NCI-H526 treated with DMSO at 0.1 percent for 48 hours (cell line): ENCODE data around the gene SRGAP1.
"Not testable (repeated sequence)": the region's sequence is repeated elsewhere in the genome, so short reads cannot be mapped to it uniquely, and the experiment has no call there.

Source experiments
- DNase-seq: peaks from one replicate; lab custom pipeline; 2025; lab: John Stamatoyannopoulos, UW

SRGAP1 gene

DNA sequence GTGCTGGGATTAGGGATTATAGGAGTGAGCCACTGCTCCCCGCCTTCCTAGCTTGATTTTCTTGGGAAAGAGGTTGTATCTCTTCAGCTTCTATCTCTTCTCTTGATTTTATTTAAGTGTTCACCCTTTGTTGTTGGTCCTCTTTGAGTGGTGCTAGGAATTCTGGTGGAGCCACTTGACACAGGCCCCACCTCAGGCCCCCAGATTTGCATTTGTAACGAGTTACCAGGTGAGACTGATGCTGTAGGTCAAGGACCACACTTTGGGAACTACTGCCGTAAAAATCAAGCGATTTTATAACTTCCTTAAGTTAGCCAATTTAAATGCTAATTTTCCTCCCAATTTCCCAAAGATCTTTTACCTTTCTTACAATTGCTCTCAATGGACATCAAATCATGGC is 26.3 kb downstream of the SRGAP1 start:
- no peak for DNase-seq

DNA sequence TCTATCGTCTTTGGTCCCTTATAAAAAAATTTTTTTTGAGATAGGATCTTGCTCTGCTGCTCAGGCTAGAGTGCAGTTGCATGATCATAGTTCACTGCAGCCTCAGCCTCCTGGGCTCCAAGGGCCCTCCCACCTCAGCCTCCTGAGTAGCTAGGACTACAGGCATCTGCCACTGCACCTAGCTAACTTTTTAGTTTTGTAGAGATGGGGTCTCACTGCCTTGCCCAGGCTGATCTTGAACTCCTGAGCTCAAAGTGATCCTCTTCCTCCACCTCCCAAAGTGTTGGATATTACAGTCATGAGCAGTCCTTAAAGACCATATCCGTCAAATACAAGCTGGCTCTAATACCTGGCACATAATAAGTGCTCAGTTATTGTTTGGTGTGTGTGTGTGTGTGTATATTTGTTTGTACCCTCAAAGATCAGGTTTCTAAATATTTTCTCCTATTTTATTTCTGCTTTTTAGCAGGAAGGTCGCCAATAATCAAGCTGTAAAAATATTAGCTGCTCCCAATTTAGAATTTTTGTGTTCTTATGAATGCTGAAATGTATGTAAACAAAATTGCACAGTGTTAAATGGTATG is 30.5 kb downstream of the SRGAP1 start:
- DNase-seq = no peak

DNA sequence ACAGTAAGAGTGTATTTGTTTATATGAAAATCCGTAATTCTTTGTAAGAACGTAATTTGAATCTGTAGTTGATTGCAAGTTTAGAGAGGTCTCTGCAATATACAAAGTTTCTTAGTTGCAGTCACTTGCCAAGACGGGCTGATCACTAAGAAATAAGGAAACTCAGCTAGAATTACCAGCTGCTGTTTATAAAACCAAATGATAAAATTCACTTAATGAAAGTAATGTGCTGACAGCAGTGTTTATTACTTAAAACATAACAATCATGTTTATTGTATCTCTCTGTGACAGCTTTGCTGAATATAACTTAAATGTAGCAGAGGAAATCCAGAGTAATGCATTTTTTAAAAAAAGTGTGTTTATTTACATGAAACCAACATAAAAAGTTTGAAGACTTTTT is 31.2 kb downstream of the SRGAP1 start:
- no peak for DNase-seq

DNA sequence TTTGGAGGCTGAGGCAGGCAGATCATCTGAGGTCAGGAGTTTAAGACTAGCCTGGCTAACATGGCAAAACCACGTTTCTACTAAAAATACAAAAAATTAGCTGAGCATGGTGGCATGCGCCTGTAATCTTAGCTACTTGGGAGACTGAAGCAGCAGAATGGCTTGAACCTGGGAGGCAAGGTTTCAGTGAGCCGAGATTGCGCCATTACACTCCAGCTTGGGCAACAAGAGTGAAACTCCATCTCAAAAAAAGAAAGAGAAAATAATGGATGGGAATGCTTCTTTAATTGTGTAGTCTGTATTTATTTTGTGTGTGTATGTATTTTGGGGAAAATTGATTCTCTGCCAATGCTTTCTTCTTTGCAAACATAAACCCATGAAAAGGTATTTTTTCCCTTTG is 32.5 kb downstream of the SRGAP1 start:
- DNase-seq = no peak

DNA sequence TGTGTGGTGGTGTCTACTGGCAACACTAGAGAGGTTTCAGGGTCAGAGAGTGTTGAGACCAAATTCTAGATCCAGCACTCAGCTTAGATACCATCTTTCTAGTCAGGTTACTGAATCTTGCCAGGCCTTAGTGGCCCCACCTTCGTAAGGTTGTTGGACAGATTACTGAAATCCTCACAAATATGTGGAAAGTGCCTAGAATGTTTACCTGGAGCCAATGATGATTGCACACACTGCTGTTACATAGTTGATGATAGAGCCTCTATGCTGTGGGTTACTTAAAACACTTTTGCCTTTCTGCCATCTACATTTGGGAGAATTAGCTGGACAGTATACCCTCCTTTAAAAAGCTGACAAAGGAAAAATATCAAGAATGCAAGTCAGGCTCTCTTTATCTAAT is 33.2 kb downstream of the SRGAP1 start:
- no peak for DNase-seq

DNA sequence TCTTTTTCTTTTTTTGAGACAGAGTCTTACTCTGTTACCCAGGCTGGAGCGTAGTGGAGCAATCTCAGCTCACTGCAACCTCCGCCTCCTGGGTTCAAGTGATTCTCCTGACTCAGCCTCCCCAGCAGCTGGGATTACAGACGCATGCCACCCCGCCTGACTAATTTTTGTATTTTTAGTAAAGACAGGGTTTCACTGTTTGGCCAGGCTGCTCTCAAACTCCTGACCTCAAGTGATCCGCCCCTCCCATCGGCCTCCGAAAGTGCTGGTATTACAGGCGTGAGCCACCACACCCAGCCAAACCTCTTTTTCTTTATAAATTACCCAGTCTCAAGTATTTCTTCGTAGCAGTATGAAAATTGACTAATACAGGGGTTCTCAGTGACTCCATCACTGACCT is 35.7 kb downstream of the SRGAP1 start:
- not testable (repeated sequence) for DNase-seq

DNA sequence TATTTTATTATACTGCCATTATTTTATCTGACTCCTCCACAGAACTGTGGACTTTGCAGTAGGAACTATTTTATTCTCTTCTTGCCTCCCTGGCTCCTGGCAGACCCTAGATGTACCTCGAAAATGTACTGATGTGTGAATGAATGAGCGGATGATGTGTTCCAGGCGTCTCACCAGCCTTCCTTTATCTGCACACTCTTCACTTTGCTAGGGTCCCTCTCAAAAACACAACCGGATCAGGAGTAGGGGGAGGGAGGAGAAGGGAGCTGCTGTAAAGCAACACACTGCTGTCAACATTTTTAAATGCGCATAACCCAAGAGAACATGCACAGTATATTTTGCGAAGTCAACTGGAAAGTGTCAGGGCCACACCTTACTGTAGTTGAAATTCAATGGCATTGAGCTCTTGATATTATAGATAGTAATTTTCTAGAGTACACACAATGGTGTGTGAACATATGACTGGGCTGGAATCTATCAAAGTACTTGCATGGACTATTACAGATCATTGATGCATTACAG is 36.3 kb downstream of the SRGAP1 start:
- no peak for DNase-seq

DNA sequence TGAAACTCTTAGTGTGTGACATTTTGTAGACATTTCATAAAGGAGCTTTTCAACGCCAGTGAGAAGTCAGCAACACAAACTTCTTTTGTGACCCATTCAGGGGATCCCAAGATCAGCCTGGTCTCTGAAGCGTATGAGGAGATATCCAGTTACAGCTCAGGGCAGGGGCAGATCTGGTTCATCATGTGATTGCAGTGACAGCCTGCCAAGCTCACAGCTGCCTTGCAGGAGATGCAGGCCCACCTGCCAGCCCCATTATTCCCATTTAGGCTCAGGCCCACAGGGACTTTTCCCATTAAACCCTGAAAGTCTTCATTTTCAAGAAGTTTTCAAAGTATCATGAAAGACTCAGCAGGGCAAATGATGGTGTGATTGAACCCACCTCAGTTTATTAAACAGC is 38.3 kb downstream of the SRGAP1 start:
- peak; percentile 21 for DNase-seq

DNA sequence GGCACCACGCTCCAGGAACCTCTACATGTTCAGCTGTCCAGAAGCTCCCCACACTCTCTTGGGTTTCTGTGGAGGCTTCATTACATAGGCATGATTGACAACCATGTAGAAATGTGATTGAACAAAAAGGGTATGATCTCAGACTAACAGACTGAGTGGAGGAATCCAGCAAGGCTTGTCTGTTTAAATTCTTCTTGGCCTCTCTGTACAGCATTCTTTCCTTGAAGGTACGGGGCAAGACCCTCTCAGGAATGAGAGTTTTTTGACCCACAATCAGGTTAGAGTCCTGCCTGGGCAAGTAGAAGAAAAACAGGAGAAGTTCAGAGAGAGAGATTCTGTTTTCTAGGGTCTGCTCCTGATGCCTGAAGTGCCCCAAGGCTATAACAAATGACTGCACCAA is 40.9 kb downstream of the SRGAP1 start:
- no peak for DNase-seq

DNA sequence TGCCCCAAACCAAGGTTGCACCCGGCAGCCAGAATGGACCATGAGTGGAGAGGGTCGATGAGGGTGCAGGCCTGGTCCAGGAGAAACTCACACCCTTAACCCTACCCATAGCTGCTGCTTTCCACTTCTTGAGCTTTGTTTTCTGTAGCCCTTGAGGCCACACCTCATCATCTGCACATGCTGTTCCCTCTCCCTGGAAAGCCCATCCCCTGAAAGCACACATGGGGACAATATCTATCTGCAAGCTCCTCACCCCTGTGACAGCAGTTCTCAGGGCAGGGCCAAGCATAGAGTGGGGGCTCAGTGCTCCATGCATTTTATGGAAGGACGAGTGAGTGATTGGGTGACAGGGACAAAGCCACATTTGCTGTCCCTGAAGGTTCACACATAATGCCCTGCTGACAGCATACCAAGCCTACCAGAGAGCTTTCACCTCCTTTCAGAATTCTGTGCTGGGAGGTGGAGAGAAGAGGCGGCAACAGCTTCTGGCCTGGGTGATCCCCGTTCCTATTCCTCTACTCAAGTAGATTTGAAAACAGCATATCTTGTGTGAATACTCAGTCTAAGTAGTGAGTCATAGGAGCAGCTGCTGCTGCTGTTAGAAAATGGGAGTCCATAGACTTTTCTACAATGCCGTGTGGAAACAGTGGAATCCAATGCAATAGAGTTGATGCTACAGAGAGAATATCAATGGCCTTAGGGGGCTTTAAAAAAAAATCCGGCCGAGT is 44.6 kb downstream of the SRGAP1 start:
- no peak for DNase-seq

DNA sequence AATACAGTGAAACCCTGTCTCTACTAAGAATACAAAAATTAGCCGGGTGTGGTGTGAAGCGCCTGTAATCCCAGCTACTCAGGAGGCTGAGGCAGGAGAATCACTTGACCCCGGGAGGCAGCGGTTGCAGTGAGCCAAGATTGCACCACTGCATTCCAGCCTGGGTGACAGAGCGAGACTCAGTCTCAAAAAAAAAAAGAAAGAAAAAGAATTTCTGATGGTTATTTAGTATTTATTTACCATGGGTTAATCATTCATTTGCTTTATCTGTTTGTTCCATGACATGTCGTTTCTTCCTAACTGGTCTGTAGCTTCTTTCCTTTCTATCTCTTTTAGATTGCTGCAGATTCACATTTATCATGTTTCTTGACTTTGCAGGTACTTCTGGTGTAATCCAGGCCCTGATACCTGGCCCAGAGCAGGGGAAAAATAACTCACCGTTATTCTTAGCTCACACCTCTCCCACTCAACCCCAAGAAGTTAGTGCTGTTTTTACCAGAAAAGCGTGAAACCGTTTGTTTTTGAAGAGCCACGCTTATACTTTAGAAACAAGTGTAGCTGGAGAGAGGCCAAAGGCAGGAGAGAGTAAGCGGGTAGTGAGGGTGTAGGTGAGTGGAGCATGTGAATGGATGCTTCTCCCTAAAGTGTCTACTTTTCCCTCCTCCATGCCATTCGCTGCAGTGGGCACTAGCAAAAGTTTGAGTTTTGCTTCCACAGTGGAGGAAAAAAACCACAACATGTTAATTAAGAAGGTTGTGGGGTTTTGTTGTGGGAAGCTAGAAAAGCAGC is 45.4 kb downstream of the SRGAP1 start:
- DNase-seq = no peak

DNA sequence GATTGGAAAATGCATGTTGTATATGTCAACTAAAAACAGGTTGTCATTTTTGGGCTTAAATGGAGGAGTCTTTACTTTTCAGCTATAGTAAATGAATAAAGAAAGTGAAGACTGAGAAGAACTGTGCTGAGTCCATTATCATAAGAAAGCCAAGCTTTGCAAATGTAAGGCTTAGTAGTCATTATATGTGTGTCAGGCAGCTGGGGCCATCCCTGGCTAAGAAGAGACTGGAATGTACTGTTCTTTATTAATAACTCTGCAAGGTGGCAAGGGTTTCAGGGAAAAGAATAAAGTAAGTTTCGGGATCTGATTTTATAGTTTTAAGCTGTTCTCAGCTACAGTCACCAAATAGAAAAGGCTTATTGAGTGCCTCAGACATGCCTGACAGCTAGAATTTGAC is 48.7 kb downstream of the SRGAP1 start:
- no peak for DNase-seq

DNA sequence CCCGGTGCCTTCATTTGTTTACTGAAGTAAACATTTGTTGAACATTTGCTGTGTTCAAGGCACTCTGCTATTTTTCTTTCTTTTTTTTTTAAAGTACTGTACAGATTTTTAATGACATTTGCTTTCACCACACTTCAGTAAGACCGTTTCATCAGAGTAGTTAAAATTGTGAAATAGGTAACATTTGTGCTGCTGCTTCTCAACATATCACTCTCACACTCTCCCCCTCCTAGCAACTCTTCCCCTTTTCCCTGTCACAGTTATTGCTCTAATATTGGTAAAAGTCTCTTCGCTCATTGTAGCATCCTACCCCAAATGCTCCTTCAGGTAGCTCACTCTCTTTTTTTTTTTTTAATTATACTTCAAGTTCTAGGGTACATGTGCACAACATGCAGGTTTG is 49.6 kb downstream of the SRGAP1 start:
- DNase-seq = no peak

DNA sequence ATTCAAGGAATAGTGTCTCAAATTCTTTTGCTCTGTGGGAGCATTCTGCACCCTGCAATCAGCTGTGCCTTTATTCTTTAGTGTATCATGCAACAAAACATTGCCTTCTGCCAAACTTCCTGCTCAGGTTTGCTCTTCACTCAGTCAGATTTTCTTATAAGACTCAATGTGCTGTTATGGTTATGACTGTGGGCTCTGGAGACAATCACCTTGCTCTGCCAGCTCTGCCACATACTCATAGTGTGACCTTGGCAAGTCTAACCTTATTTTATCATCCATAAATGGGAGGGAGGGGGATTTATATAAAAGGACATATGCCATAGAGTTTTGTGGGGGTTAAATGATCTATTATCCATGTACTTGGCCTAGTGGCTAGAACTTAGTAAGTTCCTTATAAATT is 51.3 kb downstream of the SRGAP1 start:
- no peak for DNase-seq

DNA sequence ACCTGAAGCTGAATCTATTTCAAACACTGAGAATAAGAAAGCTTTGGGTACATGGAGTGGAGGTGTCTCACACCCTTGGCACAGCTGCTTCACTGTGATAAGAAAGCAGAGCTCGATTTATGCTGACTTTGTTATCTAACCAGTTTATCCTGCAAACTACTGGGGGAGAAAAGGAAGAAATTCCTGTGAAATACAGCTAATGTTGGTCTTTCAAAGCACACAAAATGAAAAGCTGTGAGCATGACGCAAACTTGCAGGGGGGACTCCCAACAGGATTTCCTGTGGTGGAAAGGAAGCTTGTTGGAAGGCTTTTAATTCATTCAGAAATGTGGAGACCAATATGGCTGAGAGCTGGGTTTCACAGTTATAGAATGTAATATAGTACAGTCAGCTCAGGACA is 53.4 kb downstream of the SRGAP1 start:
- DNase-seq = no peak

DNA sequence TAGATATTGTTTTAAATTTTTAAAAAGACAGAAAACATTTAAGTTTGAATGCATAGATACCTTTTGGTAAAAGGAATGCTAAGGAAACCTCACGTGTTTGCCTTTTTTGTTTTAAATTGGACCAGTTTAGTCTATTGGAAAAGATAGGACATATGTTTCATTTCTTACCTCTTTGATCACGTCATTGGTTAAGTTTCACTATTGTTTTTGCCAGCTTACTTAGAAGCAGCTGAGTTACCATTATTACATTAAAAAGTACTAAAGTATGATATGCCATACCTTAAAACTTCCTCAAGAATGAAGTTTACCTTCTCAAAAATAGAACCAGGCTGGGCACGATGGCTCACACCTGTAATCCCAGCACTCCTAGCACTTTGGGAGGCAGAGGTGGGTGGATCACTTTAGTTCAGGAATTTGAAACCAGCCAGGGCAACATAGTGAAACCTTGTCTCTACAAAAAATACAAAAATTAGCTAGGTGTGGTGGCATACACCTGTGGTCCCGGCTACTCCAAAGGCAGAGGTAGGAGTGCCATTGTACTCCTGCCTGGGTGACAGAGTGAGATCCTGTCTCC is 54.4 kb downstream of the SRGAP1 start:
- no peak for DNase-seq

DNA sequence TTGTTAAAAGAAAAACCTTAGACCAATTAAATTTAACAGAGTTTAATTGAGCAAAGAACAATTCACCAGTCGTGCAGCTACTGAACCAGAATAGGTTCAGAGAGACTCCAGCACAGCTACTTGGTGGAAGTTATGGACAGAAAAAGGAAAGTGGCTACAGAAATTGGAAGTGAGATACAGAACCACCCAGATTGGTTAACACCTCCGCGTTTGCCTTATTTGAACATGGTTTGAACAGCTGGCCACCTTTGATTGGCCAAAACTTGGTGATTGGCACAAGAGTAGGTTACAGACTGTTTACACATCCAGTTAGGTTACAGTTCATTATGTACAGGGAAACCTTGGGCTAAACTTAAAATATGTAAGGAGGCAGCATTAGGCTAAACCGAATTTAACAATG is 54.9 kb downstream of the SRGAP1 start:
- DNase-seq = no peak

DNA sequence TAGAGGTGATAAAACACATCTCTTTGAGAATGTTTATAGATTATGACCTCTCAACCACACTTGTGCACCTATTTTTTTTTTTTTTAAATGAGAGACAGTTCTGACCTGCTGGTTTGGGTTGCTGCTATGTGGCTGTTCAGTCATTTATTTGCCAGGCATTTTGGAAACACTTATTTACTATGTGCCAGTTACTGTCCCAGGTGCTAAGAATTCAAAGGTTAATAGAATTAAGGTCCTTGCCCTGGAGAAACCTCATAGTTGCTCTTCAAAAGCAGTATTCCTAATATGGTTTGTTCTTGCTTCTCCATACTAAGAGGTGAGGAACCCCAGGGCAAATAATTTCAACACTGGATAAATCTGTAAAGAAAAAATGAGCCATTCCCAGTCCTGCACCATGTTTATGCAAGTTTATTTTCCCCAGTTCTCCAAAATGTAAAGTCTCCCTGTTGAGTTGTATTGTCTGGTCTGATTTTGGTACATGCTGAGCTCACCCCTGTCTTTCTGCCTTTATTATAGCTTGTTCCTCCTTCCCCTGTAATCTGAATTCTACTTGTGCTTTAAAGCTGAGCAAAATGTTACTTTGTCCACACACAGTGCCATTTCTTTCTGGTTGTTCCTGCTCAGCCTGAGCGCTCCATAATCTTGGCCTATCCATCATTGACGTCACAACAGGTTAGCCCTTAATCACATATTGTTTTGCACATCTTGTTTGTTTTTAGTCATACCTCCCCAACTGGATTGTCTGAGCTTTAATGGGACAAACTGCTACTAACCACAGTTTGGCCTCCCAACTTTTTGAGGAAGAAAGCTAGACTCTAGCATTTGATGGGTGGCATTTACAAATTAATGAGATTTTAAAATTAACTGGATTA is 56.7 kb downstream of the SRGAP1 start:
- DNase-seq = no peak

DNA sequence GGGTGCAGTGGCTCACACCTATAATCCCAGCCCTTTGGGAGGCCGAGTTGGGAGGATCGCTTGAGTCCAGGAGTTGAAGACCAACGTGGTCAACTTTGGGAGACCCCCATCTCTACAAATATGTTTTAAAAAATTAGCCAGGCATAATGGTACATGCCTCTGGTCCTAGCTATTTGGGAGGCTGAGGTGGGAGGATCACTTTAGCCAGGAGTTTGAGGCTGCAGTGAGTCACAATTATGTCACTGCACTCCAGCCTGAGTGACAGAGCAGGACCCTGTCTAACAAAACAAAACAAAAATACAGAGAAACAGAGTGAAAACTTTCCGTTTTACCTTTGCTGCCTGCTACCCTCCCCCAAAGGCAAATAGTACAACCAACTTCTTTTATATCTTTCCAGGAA is 60.2 kb downstream of the SRGAP1 start:
- no peak for DNase-seq

DNA sequence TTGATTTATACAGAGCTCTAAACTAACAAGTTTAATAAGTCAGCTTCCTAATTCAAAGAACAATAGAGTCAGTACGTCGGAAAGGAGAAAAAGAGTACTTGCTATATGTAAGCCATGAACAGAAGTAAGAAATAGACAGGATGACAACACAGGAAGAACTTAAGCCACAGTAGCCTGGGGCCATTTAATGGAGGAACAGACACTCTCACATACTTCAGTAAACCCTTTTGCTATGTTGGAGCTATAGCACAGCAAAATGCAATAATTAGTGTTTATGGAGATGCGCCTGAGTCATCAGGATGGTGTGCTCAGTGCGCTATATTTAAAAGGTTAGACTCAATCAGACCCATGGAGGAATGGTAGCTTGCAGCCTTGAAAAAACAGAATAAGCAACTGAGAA is 61.0 kb downstream of the SRGAP1 start:
- no peak for DNase-seq

DNA sequence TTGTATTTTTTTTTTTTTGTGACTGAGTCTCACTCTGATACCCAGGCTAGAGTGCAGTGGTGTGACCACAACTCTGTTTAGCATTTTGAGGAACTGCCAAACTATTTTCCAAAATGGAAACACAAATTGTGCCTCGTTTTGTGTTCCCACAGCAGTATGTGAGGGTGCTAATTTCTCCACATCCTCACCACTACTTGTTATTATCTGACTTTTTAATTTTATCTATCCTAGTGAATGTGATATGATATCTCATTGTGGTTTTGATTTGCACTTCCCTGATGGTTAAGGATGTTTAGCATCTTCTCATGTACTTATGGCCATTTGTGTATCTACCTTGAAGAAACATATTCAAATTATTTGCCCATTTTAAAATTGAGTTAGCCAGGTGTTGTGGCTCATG is 62.4 kb downstream of the SRGAP1 start:
- DNase-seq = no peak

DNA sequence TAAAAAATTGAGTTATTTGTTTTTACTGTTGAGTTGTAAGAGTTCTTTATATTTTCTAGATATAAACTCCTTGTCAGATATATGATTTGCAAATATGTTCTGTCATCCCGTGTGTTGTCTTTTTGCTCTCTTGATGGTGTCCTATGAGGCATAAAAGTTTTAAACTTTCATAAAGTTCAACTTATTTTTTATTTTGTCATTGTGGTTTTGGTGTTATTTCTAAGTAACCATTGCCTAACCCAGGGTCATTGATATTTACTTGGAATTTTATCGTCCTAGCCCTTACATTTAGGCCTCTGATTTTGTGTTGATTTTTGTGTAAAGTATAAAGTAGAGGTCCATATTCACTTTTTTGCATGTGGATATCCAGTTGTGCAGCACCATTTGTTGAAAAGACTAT is 63.1 kb downstream of the SRGAP1 start:
- no peak for DNase-seq
